H1 (cell line): ENCODE data around the gene CTBP2. TPM values are rescaled to one million over a fixed set of nuclear protein-coding genes. Genes with fewer than 3 reads are reported as not detected.

Experiments used
- CTCF ChIA-PET: fragments of 300-600 bp; sonication (Branson Sonifier 250); formaldehyde crosslinking; loops from one replicate; lab custom pipeline; 2021; ENCODE audit not compliant: partially characterized antibody; lab: Charles Lee
- POLR2A ChIA-PET: fragments of 300-600 bp; sonication (Branson Sonifier 250); formaldehyde crosslinking; loops from one replicate; lab custom pipeline; 2021; ENCODE audit warnings: inconsistent platforms; ENCODE audit not compliant: partially characterized antibody; lab: Charles Lee
- DNase-seq, 2 experiments: peaks; one replicate each; pipeline versions ENCODE4 v3.0.0 to v3.0.0-alpha.2; 2010 to 2022; ENCODE audit warnings: low spot score in 2 of 2, low read depth in 1 of 2, mixed read lengths in 1 of 2
- FAIRE-seq: peaks from 2 replicates; lab custom pipeline; 2011; peaks lifted over from hg19 to GRCh38; lab: Jason Lieb, UNC
- H2AFZ ChIP-seq: 2 replicates; pipeline ENCODE4 v1.8.1; 2012; ENCODE audit warnings: low read length, inconsistent platforms
- H2AK5ac ChIP-seq: 2 replicates; pipeline ENCODE4 v1.6.1; 2013; ENCODE audit warnings: low read depth, low read length
- H2BK120ac ChIP-seq: replicated peaks from 2 replicates; pipeline ENCODE3; 2013; ENCODE audit warnings: low read depth, low read length, inconsistent platforms
- H2BK12ac ChIP-seq: 2 replicates; pipeline ENCODE4 v1.6.1; 2013; ENCODE audit warnings: low read depth, low read length
- H2BK15ac ChIP-seq: 2 replicates; pipeline ENCODE4 v1.6.1; 2013; ENCODE audit warnings: low read length
- H2BK20ac ChIP-seq: 2 replicates; pipeline ENCODE4 v1.6.1; 2013; ENCODE audit warnings: low read length
- H2BK5ac ChIP-seq: 2 replicates; pipeline ENCODE4 v1.6.1; 2013; ENCODE audit warnings: low read depth, low read length
- H3K14ac ChIP-seq: 2 replicates; pipeline ENCODE4 v1.6.1; 2013; ENCODE audit warnings: inconsistent platforms; ENCODE audit not compliant: insufficient read length
- H3K18ac ChIP-seq: 2 replicates; pipeline ENCODE4 v1.6.1; 2013; ENCODE audit warnings: low read length; ENCODE audit errors: extremely low read depth
- H3K23ac ChIP-seq: 2 replicates; pipeline ENCODE4 v1.6.1; 2013; ENCODE audit warnings: inconsistent platforms; ENCODE audit not compliant: insufficient read length
- H3K23me2 ChIP-seq: 2 replicates; pipeline ENCODE4 v1.6.1; 2013; ENCODE audit warnings: low read depth, low read length
- H3K27ac ChIP-seq: 2 replicates; pipeline ENCODE4 v1.6.1; 2011; ENCODE audit warnings: low read depth, low read length, inconsistent platforms
- H3K27me3 ChIP-seq, 4 experiments: replicated peaks in 1 of 4; 1 replicate in 1 of 4; 2 replicates in 3 of 4; pipeline versions ENCODE4 v1.6.1 to v1.8.1; 2011 to 2013; ENCODE audit warnings: low read length in 3 of 4, mild to moderate bottlenecking in 3 of 4, inconsistent platforms in 2 of 4, mixed read lengths in 2 of 4, moderate library complexity in 1 of 4; ENCODE audit not compliant: control insufficient read depth in 3 of 4, insufficient read depth in 3 of 4; ENCODE audit errors: extremely low read depth in 1 of 4
- H3K36me3 ChIP-seq, 4 experiments: 2 replicates each; pipeline versions ENCODE4 v1.6.1 to v1.8.1; 2011 to 2013; ENCODE audit warnings: mild to moderate bottlenecking in 4 of 4, low read length in 3 of 4, moderate library complexity in 2 of 4, control low read depth in 1 of 4, inconsistent platforms in 1 of 4; ENCODE audit not compliant: insufficient read depth in 4 of 4, control insufficient read depth in 2 of 4
- H3K4ac ChIP-seq: replicated peaks from 2 replicates; pipeline ENCODE3; 2013; ENCODE audit warnings: low read length, low read depth, mixed read lengths, inconsistent platforms; ENCODE audit not compliant: insufficient read length
- H3K4me1 ChIP-seq, 4 experiments: replicated peaks in 1 of 4; 1 replicate in 1 of 4; 2 replicates in 3 of 4; pipeline versions ENCODE4 v1.6.1 to v1.8.1; 2011 to 2013; ENCODE audit warnings: low read length in 3 of 4, inconsistent platforms in 2 of 4, mixed read lengths in 1 of 4; ENCODE audit not compliant: insufficient read depth in 4 of 4, control insufficient read depth in 3 of 4
- H3K4me2 ChIP-seq, 2 experiments: 2 replicates each; pipeline versions ENCODE4 v1.6.1 to v1.8.1; 2011 to 2013; ENCODE audit warnings: low read depth in 2 of 2, low read length in 2 of 2, control low read depth in 1 of 2, inconsistent platforms in 1 of 2, mild to moderate bottlenecking in 1 of 2; ENCODE audit not compliant: insufficient read depth in 1 of 2
- H3K4me3 ChIP-seq, 4 experiments: fragments of 200-600, 300-600 bp in 1 of 4; sonication (generic), shearing (Covaris generic), sonication (Bioruptor Twin) in 1 of 4; 2 replicates each; pipeline versions ENCODE4 v1.5.1 to v1.8.1; 2011 to 2016; ENCODE audit warnings: low read length in 4 of 4, low read depth in 3 of 4, control low read depth in 2 of 4, inconsistent platforms in 2 of 4, mild to moderate bottlenecking in 2 of 4, mixed read lengths in 1 of 4, moderate library complexity in 1 of 4; ENCODE audit not compliant: insufficient read depth in 2 of 4; ENCODE audit errors: extremely low read depth in 1 of 4
- H3K56ac ChIP-seq: replicated peaks from 2 replicates; pipeline ENCODE3; 2013; ENCODE audit warnings: low read depth, mild to moderate bottlenecking, mixed read lengths, low read length, inconsistent platforms; ENCODE audit not compliant: insufficient read length
- H3K79me1 ChIP-seq: 2 replicates; pipeline ENCODE4 v1.6.1; 2013; ENCODE audit warnings: low read depth, low read length, control low read depth
- H3K79me2 ChIP-seq, 2 experiments: 2 replicates each; pipeline versions ENCODE4 v1.6.1 to v1.8.1; 2012 to 2013; ENCODE audit warnings: low read length in 2 of 2, mild to moderate bottlenecking in 2 of 2, inconsistent platforms in 1 of 2; ENCODE audit not compliant: insufficient read depth in 2 of 2, control insufficient read depth in 1 of 2
- H3K9ac ChIP-seq, 4 experiments: replicated peaks in 1 of 4; 1 replicate in 1 of 4; 2 replicates in 3 of 4; pipeline versions ENCODE4 v1.6.1 to v1.8.1; 2011 to 2013; ENCODE audit warnings: low read depth in 3 of 4, low read length in 3 of 4, control low read depth in 2 of 4, mild to moderate bottlenecking in 2 of 4, moderate library complexity in 2 of 4, inconsistent platforms in 1 of 4; ENCODE audit errors: extremely low read depth in 1 of 4
- H3K9me3 ChIP-seq, 2 experiments: 2 replicates each; pipeline versions ENCODE4 v1.6.1 to v1.8.1; 2012 to 2013; ENCODE audit warnings: mild to moderate bottlenecking in 2 of 2, moderate library complexity in 2 of 2, control low read depth in 1 of 2, inconsistent platforms in 1 of 2, low read depth in 1 of 2, low read length in 1 of 2, mixed read lengths in 1 of 2; ENCODE audit not compliant: insufficient read depth in 2 of 2
- H4K20me1 ChIP-seq, 2 experiments: replicated peaks in 1 of 2; 2 replicates each; pipeline versions ENCODE3 to v1.8.1; 2011 to 2013; ENCODE audit warnings: inconsistent platforms in 2 of 2, low read length in 2 of 2, mild to moderate bottlenecking in 1 of 2; ENCODE audit not compliant: insufficient read depth in 2 of 2, control insufficient read depth in 1 of 2
- H4K5ac ChIP-seq: 2 replicates; pipeline ENCODE4 v1.6.1; 2013; ENCODE audit warnings: low read length, low read depth, mixed read lengths, inconsistent platforms; ENCODE audit not compliant: insufficient read length
- H4K8ac ChIP-seq: 2 replicates; pipeline ENCODE4 v1.8.0; 2013; ENCODE audit warnings: mild to moderate bottlenecking, moderate library complexity, low read length, inconsistent platforms; ENCODE audit not compliant: insufficient read depth; ENCODE audit errors: extremely low read depth
- H4K91ac ChIP-seq: replicated peaks from 2 replicates; pipeline ENCODE3; 2013; ENCODE audit warnings: low read length, mixed read lengths, inconsistent platforms; ENCODE audit not compliant: insufficient read length
- ATF2 ChIP-seq: IDR thresholded peaks from 2 replicates; pipeline ENCODE4 v1.6.1; 2012; ENCODE audit warnings: low read length, inconsistent platforms
- BACH1 ChIP-seq: IDR thresholded peaks from 2 replicates; pipeline ENCODE4 v1.6.1; 2012; ENCODE audit warnings: low read length, improper control_type of control experiment
- BCL11A ChIP-seq, 2 experiments: IDR thresholded peaks; one replicate each; pipeline ENCODE4 v1.6.1; 2011; ENCODE audit warnings: low read depth in 2 of 2, low read length in 2 of 2, mild to moderate bottlenecking in 2 of 2
- CTCF ChIP-seq, 3 experiments: IDR thresholded peaks; 1 replicate in 2 of 3; 2 replicates in 1 of 3; pipeline versions ENCODE4 v1.5.1 to v1.6.1; 2011; ENCODE audit warnings: low read length in 3 of 3, mild to moderate bottlenecking in 3 of 3, inconsistent platforms in 2 of 3, low read depth in 1 of 3, moderate library complexity in 1 of 3; ENCODE audit not compliant: insufficient read depth in 1 of 3; ENCODE audit errors: control extremely low read depth in 1 of 3
- JUND ChIP-seq: IDR thresholded peaks from 2 replicates; pipeline ENCODE4 v1.6.1; 2011; ENCODE audit warnings: mild to moderate bottlenecking, improper control_type of control experiment, low read length
- NANOG ChIP-seq: IDR thresholded peaks from 2 replicates; pipeline ENCODE4 v1.6.1; 2011; ENCODE audit warnings: low read length, low read depth, mild to moderate bottlenecking, inconsistent platforms; ENCODE audit not compliant: insufficient read depth, poor library complexity, severe bottlenecking
- POU5F1 ChIP-seq: IDR thresholded peaks from 2 replicates; pipeline ENCODE4 v1.6.1; 2011; ENCODE audit warnings: low read depth, mild to moderate bottlenecking, low read length, moderate library complexity
- SP2 ChIP-seq: IDR thresholded peaks from 2 replicates; pipeline ENCODE4 v1.6.1; 2012; ENCODE audit warnings: mild to moderate bottlenecking, low read length, inconsistent platforms
- SRF ChIP-seq: IDR thresholded peaks from 2 replicates; pipeline ENCODE4 v1.6.1; 2011; ENCODE audit warnings: mild to moderate bottlenecking, low read depth, low read length, moderate library complexity
- WGBS, 2 experiments: shearing (Covaris generic) in 1 of 2; methylation state at CpG; one replicate each; pipeline versions ENCODE4 v1.1.6 to v1.1.7; 2013 to 2015; ENCODE audit warnings: low lambda C conversion rate in 2 of 2, mixed read lengths in 2 of 2, inconsistent platforms in 1 of 2, low coverage in 1 of 2, missing lambda C conversion rate in 1 of 2; ENCODE audit not compliant: insufficient replicate concordance in 2 of 2, insufficient coverage in 1 of 2, insufficient read length in 1 of 2; ENCODE audit errors: extremely low coverage in 1 of 2, missing lambda C conversion rate in 1 of 2; 5-methylcytosine and 5-hydroxymethylcytosine counted together
- polyA plus RNA-seq, 7 experiments: library from polyadenylated mRNA; depleted of rRNA in 3 of 7; stranded (reverse) in 5 of 7; unstranded in 2 of 7; fragments of >200 nt in 5 of 7; fragments of 200-250 nt in 2 of 7; gene quantifications; 1 replicate in 5 of 7; 2 replicates in 1 of 7; 4 replicates in 1 of 7; pipeline versions ENCODE4 v1.2.1 to v1.2.3, GENCODE V29; 2011 to 2013; ENCODE audit warnings: missing spikeins in 2 of 7, mixed read lengths in 2 of 7
- total RNA-seq: library from RNA; stranded (reverse); fragmentation: NEBNext Ultra II Directional; extraction: Animal tissue kit (Norgen Biotek cat#: 25700); gene quantifications from 2 replicates; pipeline ENCODE4 v1.2.1, GENCODE V29; 2021

The CTBP2 gene
- total and polyA plus RNA-seq, 2 of the 8 experiments (the other 6 are each of a cell fraction or from before 2014, with no cell fraction given), result 208 to 221 TPM

- no peak overlapping the region for H3K27ac ChIP-seq
- H2BK120ac ChIP-seq, result no peak overlapping the region
- no peak for FAIRE-seq
- no peak overlapping the region for H3K14ac ChIP-seq
- H3K9ac ChIP-seq, result no peak overlapping the region
- no peak overlapping the region for H2AK5ac ChIP-seq
- no peak overlapping the region for H2BK15ac ChIP-seq
- H2BK20ac ChIP-seq, result no peak overlapping the region
- H3K4me1 ChIP-seq, result peaks cover 0 to 5% (median 2%) of the 10 kb centered on the region in 4 experiments; a peak in 5 of 7 replicates
- no peak overlapping the region for H2BK12ac ChIP-seq
- H3K4me3 ChIP-seq, result no peak overlapping the region
- H2AFZ ChIP-seq, result no peak overlapping the region
- H4K91ac ChIP-seq, result no peak overlapping the region
- 94% methylated on average over 14 of the region's 14 CpGs; no CpG with 5 or more reads in 1 of the 2 experiments for WGBS, 2 experiments
- H3K4me2 ChIP-seq, result no peak overlapping the region
- H4K5ac ChIP-seq, result no peak overlapping the region
- H3K79me1 ChIP-seq, result peaks cover 33% of the 10 kb centered on the region
- H3K23me2 ChIP-seq, result no peaks in the 10 kb centered on the region
- no peak for DNase-seq
- H3K36me3 ChIP-seq, result peaks cover 6 to 52% (median 20%) of the 10 kb centered on the region in 4 experiments; a peak in 7 of 8 replicates
- no peak overlapping the region for H3K23ac ChIP-seq
- H3K18ac ChIP-seq, result no peak overlapping the region
- no peak overlapping the region for H4K8ac ChIP-seq
- H2BK5ac ChIP-seq, result no peak overlapping the region
- H3K27me3 ChIP-seq, result no peaks in the 10 kb centered on the region
- H3K9me3 ChIP-seq, result no peaks in the 10 kb centered on the region
- no peak overlapping the region for H3K4ac ChIP-seq
- CTCF ChIA-PET, result no interaction called here
- H4K20me1 ChIP-seq, result peaks cover 39 to 54% of the 10 kb centered on the region in 2 experiments
- no peak overlapping the region for H3K56ac ChIP-seq
- POLR2A ChIA-PET, result interaction anchor here (1.7 to 1.9 kb wide), 2 partner anchors 14 to 19 kb away, joined by 4 to 6 read pairs; no protein-coding TSS in a partner anchor
- peaks cover 29 to 98% of the 10 kb centered on the region in 2 experiments for H3K79me2 ChIP-seq
- TF ChIP-seq BCL11A (IDR thresholded peaks at IDR 0.05; ENCODE audit: low read depth in 2 of 2, low read length in 2 of 2), result no peak
- no peak for TF ChIP-seq POU5F1
- no peak for TF ChIP-seq NANOG
- no peak for TF ChIP-seq SP2
- no peak for TF ChIP-seq JUND
- TF ChIP-seq SRF, result no peak
- TF ChIP-seq CTCF (IDR thresholded peaks at IDR 0.05; ENCODE audit: control extremely low read depth in 1 of 3, insufficient read depth in 1 of 3, low read depth in 1 of 3, low read length in 3 of 3), result no peak
- no peak for TF ChIP-seq BACH1
- TF ChIP-seq ATF2, result no peak
Observed at GRCh38 chr10:125076891-125077541, 83.3 kb downstream of the CTBP2 start.
